22Rv1 (cell line): Measurements from ENCODE around the gene TBC1D22B.

ENCODE experiments used
- CTCF ChIP-seq: fragments of 450-650 bp; IDR thresholded peaks from 2 replicates; pipeline ENCODE4 v1.5.1; 2017; ENCODE audit warnings: mild to moderate bottlenecking
- ZFX ChIP-seq: fragments of 450-650 bp; IDR thresholded peaks from 2 replicates; pipeline ENCODE4 v1.6.1; 2017; ENCODE audit warnings: antibody characterized with exemption, borderline replicate concordance

- no peak for TF ChIP-seq CTCF
- TF ChIP-seq ZFX: no peak
These were observed 56.3 kb downstream of the TBC1D22B start for GRCh38 chr6:37313723-37314486.
